ENCODE measurements around the gene KCNH6. TPM values are rescaled to one million over a fixed set of nuclear protein-coding genes. Genes with fewer than 3 reads are reported as not detected.

The KCNH6 gene, protein sequence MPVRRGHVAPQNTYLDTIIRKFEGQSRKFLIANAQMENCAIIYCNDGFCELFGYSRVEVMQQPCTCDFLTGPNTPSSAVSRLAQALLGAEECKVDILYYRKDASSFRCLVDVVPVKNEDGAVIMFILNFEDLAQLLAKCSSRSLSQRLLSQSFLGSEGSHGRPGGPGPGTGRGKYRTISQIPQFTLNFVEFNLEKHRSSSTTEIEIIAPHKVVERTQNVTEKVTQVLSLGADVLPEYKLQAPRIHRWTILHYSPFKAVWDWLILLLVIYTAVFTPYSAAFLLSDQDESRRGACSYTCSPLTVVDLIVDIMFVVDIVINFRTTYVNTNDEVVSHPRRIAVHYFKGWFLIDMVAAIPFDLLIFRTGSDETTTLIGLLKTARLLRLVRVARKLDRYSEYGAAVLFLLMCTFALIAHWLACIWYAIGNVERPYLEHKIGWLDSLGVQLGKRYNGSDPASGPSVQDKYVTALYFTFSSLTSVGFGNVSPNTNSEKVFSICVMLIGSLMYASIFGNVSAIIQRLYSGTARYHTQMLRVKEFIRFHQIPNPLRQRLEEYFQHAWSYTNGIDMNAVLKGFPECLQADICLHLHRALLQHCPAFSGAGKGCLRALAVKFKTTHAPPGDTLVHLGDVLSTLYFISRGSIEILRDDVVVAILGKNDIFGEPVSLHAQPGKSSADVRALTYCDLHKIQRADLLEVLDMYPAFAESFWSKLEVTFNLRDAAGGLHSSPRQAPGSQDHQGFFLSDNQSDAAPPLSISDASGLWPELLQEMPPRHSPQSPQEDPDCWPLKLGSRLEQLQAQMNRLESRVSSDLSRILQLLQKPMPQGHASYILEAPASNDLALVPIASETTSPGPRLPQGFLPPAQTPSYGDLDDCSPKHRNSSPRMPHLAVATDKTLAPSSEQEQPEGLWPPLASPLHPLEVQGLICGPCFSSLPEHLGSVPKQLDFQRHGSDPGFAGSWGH
- not detected for total RNA-seq

DNA sequence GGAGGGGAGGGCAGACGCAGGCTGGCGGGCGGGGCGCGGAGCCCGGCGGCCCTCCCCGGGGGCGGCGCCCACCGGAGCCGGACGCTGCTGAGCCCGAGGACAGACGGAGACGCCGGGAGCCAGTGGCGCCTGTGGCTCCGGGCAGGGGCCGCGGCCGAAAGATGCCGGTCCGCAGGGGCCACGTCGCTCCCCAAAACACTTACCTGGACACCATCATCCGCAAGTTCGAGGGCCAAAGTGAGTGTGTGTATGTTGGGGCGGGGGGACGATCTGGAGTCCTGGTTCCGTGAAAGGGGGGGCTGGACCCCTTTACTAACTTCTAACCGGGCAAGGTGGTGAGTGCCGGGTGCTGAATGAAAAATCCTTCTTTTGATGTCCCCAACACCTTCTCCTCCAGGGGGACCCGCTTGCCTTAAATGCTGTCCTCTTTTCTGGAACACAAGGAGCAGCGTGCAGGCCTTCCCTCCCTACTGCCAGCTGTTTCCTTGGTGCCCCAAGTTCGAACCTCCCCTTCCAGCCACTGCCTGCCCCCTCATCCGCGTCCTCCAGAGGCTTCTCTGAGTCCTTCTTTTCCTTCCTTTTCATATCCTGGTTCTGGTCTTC, at the start of gene KCNH6:
KCNH6 (plus strand) TSS at position 106 of the 603 bp plus-strand sequence; CDS start at position 162, 56 bp downstream.
- DNase-seq (ENCODE audit: low spot score) (no peak), ATAC-seq (no peak)
- intact Hi-C loops (cut with DNase I) = no loop called here

GRCh38 chr17:63474174-63474573, 49.0 kb upstream of the KCNH6 start:
- intact Hi-C loops (cut with DNase I) = no loop called here
- DNase-seq (ENCODE audit: low spot score) (no peak), ATAC-seq (no peak)

DNA sequence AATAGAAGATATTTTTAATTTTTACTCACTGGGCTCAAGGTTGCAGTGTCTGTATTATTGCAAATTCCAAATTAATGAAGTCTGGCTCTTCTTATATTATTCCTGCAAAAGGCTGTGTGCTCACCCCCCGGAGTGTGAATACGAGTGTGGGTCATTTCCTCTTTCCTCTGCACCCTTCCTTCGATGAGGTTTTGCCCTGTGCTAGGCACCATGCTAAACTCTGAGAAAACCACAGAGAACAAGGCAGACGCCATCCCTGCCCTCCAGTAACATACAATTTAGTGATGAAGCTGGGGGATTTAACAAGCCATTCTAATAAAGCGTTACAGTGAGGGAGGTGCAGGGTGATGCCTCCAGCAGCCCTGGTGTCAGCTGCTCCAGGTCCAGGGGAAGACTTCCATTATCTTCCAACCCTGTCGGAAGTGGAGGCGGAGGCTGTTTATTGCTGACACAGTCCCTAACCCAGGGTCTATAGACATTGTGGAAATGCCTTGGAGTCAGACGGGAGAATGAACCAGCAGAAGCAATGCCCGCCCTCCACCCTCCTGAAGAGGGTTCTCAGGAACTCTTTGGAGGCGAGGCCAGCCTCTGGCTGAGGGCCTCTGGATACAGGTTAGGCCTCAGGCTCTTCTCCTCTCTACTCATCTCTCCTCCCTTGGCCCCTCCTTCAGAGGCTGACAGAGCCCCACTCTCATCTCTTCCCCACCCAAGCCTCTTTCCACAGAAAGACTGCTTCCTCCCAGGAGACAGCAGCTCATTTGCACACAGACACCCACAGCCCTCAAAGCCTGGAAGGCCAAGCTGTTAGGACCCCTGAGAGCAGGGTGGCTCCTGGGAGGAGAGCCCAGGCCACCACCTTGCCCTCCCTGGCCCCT, 48.3 kb upstream of the KCNH6 start:
- DNase-seq (ENCODE audit: low spot score) (no peak), ATAC-seq (no peak)
- intact Hi-C loops (cut with DNase I) = loop anchor here (5.0 kb wide), 1 partner anchor 48 kb away; no protein-coding TSS in a partner anchor

DNA sequence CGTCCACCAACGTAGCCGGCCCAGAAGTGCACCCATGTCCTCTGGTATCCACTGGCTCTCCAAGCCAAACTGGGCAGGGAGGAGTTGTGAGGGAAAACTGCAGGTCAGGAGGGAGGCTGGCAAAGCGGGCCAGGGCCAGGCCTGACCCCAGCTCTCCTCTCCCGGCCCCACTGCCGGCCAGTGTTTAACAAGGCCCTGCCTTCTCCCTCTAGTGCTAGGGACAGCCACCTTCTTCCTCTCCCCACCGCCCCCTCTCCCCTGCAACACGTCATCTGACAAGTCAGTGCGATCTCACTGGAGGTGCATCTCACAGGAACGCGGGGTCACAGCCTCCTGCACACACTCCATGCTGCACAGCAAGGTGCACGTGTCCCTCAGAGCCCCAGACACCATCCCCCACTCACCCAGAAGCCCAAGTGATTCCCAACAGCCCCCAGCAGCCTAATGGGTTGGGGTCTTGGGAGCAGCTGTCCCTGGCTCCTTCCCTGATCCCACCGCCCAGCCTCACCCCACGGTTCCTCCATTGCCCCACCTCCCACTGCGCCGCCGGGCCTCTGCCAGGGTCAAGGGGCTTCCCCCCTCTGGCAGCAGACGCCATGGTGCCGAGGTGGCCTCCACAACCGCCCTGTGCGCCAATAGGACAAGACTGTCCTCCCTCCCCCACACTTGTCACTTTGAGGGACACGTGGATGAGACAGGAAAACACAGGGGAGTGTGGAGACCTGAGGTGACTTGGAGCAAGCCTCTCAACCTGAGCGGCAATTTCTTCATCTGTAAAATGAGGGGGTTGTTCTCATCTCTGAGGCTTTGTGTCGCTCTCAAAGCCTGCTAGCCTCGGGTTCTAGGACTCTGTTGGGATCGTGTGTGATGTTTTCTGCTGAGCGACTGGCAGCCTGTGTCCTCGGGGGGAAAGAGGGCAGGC, 47.4 kb upstream of the KCNH6 start:
- intact Hi-C loops (cut with DNase I) = loop anchor here (5.0 kb wide), 1 partner anchor 48 kb away; no protein-coding TSS in a partner anchor
- ATAC-seq (no peak), DNase-seq (ENCODE audit: low spot score) (no peak)

DNA sequence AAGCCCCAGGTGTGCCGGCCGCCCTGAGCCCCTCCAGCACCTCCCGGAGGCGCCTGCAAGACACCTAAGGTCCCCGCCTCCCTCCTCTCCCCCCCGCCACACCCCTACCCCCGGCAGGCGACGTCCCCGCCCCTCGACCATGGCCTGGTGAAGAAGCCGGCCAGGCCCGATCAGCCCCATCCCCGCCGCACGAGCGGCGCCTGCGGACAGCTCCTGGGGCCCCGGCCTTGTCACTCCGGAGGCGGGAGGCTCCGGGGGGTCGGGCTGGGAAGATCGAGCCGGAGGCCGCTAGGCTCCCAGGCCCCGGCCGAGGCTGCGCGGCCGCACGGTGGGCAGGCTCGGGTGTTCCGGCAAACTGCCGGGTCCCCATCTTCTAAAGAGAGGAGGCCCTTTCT, 46.7 kb upstream of the KCNH6 start:
- no peak for ATAC-seq
- intact Hi-C loops (cut with DNase I) = loop anchor here (5.0 kb wide), 1 partner anchor 49 kb away; no protein-coding TSS in a partner anchor
- no peak for DNase-seq (ENCODE audit: low spot score)

GRCh38 chr17:63476854-63477479, 46.2 kb upstream of the KCNH6 start, which contains the start of gene ACE:
ACE (plus strand) TSS chr17:63477061; CDS start chr17:63477095, 34 bp downstream.
- DNase-seq (ENCODE audit: low spot score) = no peak
- no peak for ATAC-seq
- intact Hi-C loops (cut with DNase I) = loop anchor here (5.0 kb wide), 1 partner anchor 50 kb away; no protein-coding TSS in a partner anchor

DNA sequence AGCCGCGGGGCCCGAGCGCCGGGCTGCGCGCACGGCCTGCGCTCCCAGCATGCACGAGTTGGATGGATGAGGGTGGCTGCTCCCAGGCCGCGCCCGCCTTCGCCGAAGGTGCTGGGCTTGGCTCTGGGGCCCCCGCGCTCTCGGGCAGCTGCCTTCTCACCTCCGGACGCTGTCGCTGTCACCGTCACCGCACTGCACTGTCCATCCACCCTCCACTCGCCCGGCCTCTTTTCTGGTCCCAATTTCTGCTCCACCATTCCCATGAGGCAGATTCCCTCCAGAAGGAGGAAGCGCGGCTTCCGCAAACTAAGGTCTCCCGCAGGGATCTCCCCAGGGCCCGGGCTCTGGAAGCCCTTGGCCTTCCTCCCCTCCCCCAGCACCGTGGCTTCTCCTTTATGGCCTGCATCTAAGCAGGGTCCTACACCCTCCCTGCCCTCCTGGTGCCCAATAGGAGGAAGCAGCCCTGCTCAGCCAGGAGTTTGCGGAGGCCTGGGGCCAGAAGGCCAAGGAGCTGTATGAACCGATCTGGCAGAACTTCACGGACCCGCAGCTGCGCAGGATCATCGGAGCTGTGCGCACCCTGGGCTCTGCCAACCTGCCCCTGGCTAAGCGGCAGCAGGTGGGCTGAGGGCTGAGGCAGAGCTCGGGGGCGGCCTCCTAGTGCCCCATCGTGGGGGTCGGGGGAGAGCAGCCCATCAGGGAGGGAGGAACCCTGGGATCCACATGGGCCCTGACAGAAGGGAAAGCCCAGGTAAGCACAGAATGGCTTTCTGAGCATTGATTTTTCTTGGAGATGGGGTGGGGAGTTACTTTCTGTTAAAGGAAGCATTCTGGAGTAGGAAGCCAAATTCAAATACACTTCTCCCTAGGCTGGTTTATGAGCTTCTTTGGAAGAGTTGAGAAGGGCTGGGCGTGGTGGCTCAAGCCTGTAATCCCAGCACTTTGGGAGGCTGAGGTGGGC, 45.4 kb upstream of the KCNH6 start:
- peak; percentile 14 for ATAC-seq
- DNase-seq (ENCODE audit: low spot score) = no peak
- intact Hi-C loops (cut with DNase I) = loop anchor here (5.0 kb wide), 1 partner anchor 50 kb away; no protein-coding TSS in a partner anchor

GRCh38 chr17:63478814-63479494, 44.2 kb upstream of the KCNH6 start:
- intact Hi-C loops (cut with DNase I) = loop anchor here (5.0 kb wide), 1 partner anchor 52 kb away; no protein-coding TSS in a partner anchor
- peak; percentile 89 for ATAC-seq
- peak; percentile 89 for DNase-seq (ENCODE audit: low spot score)

DNA sequence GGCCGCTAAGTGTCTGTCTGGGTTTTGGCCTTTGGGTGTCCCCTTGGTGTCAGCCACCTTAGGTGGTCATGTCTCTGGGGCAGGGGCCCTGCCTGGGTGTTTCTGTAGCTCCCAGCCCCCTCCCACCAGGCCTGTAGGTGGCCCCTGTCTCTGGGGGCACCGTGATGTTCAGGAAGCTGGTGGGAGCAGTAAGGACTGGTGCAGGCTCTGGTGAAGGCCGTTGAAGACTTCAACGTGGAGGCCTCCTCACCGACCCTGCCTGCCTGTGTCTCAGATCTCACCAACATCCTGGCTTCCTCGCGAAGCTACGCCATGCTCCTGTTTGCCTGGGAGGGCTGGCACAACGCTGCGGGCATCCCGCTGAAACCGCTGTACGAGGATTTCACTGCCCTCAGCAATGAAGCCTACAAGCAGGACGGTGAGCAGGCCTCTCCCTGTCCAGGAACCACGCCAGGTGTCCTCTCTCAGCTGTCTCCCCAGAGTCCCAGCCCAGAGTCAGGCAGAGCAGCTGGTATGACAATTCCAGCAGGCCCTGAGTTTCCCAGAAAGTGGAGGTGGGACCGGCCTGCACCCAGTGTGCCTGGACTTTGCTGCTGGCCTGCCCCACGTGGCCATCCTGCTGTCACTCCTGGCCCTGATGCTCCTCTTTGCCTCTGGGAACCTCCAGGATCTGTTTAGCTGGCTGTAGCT, 43.5 kb upstream of the KCNH6 start:
- no peak for ATAC-seq
- DNase-seq (ENCODE audit: low spot score) = no peak
- intact Hi-C loops (cut with DNase I) = loop anchor here (5.0 kb wide), 1 partner anchor 52 kb away; no protein-coding TSS in a partner anchor

GRCh38 chr17:63480192-63480784, 42.9 kb upstream of the KCNH6 start:
- ATAC-seq (no peak), DNase-seq (ENCODE audit: low spot score) (no peak)
- intact Hi-C loops (cut with DNase I) = no loop called here

GRCh38 chr17:63480826-63481487, 42.2 kb upstream of the KCNH6 start:
- no peak for ATAC-seq
- intact Hi-C loops (cut with DNase I) = no loop called here
- DNase-seq (ENCODE audit: low spot score) = no peak

- ATAC-seq (no peak), DNase-seq (ENCODE audit: low spot score) (no peak)
- intact Hi-C loops (cut with DNase I) = no loop called here
Measured at GRCh38 chr17:63481488-63481870, 41.7 kb upstream of the KCNH6 start.

GRCh38 chr17:63482509-63482908, 40.6 kb upstream of the KCNH6 start:
- DNase-seq (ENCODE audit: low spot score) (no peak), ATAC-seq (no peak)
- intact Hi-C loops (cut with DNase I) = no loop called here

- DNase-seq (ENCODE audit: low spot score) (no peak), ATAC-seq (no peak)
- intact Hi-C loops (cut with DNase I) = no loop called here
Measured at GRCh38 chr17:63483038-63483437, 40.1 kb upstream of the KCNH6 start.

All from sciatic nerve (tissue), 2 donors.